HepG2 (cell line): ENCODE measurements around the gene CCND1.

Source experiments
- FIP1L1 ChIP-seq: fragments of 200-400 bp; formaldehyde crosslinking; IDR thresholded peaks from 2 replicates; pipeline ENCODE4 v1.6.1; 2018; ENCODE audit warnings: low read depth, mild to moderate bottlenecking, low read length, moderate library complexity, borderline replicate concordance; ENCODE audit not compliant: insufficient read depth
- MAFK ChIP-seq, 2 experiments: IDR thresholded peaks in 1 of 2; conservative IDR thresholded peaks in 1 of 2; 2 replicates each; pipeline ENCODE4 v1.6.1; 2011; ENCODE audit warnings: improper control_type of control experiment in 2 of 2, low read length in 2 of 2
- TCF7L2 ChIP-seq: IDR thresholded peaks from 2 replicates; pipeline ENCODE4 v1.6.1; 2011; ENCODE audit warnings: mild to moderate bottlenecking, low read depth, low read length, moderate library complexity
- TP53 ChIP-seq: sonication (generic); formaldehyde crosslinking; conservative IDR thresholded peaks from 2 replicates; pipeline ENCODE4 v1.4.0; 2020; ENCODE audit warnings: missing genetic modification reagents
- ZBTB8A ChIP-seq: sonication (generic); formaldehyde crosslinking; IDR thresholded peaks from 2 replicates; pipeline ENCODE4 v1.4.0; 2020; ENCODE audit warnings: mild to moderate bottlenecking, low read depth, missing genetic modification reagents, borderline replicate concordance
- TF ChIP-seq, protein P1 (sequence below): IDR thresholded peaks from 2 replicates; pipeline ENCODE4 v1.6.1; 2012; ENCODE audit warnings: inconsistent platforms

DNA sequence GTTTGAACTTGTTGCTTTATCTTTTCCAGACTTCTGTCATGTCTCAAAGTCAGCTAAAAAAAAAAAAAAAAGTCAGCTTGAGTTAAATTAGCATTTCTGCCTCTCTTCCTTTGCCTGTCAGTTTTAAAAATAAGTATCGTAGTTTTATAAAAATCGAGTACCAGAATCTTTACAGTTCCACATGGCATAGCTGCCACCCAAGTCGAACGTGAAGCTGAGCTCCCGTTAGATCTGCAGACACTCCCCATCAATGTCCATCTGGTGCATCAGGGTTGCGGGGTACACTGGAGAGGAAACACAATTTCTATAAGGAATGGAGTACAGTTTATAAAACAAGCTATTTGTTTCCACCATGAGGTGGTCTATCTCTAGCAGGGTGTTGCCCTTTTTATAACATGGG lies 41.0 kb upstream of the CCND1 start:
- TF ChIP-seq MAFK (conservative IDR thresholded peaks at IDR 0.05 in 1 of 2, IDR thresholded peaks at IDR 0.05 in 1 of 2; ENCODE audit: low read length in 2 of 2): no peak
- TF ChIP-seq ZBTB8A (CRISPR knock-in tag): no peak
- TF ChIP-seq TP53 (CRISPR knock-in tag): no peak
- TF ChIP-seq FIP1L1: no peak
- no peak for TF ChIP-seq TCF7L2
- TF ChIP-seq, protein P1, sequence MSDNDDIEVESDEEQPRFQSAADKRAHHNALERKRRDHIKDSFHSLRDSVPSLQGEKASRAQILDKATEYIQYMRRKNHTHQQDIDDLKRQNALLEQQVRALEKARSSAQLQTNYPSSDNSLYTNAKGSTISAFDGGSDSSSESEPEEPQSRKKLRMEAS: no peak
